Psoas muscle (tissue), 8 donors: ENCODE data around the gene ABRAXAS1. TPM values are rescaled to one million over a fixed set of nuclear protein-coding genes. Genes with fewer than 3 reads are reported as not detected.

Experiments
- ATAC-seq, 4 donors: fragments of 200-7000 bp; cut with Tn5 transposase; one replicate each; pipeline ENCODE4 v1.9.1; 2020; ENCODE audit warnings: moderate library complexity in 3 of 4, mild to moderate bottlenecking in 2 of 4
- DNase-seq, 2 donors: peaks; one replicate each; pipeline ENCODE4 v3.0.0-alpha.2; 2020
- H3K27ac ChIP-seq: fragments of 200-600 bp; one replicate; pipeline ENCODE4 v1.8.0; 2022
- H3K27me3 ChIP-seq, 3 donors: fragments of 200-600 bp in 1 of 3; one replicate each; pipeline versions ENCODE4 v1.6.1 to v1.8.0; 2013 to 2022; ENCODE audit warnings: low read length in 2 of 3, mild to moderate bottlenecking in 2 of 3, moderate library complexity in 1 of 3; ENCODE audit not compliant: insufficient read depth in 3 of 3
- H3K36me3 ChIP-seq, 2 donors: fragments of 200-600 bp in 1 of 2; one replicate each; pipeline versions ENCODE4 v1.6.1 to v1.8.0; 2013 to 2022; ENCODE audit warnings: low read depth in 1 of 2, mild to moderate bottlenecking in 1 of 2, moderate library complexity in 1 of 2; ENCODE audit not compliant: insufficient read depth in 1 of 2
- H3K4me1 ChIP-seq: fragments of 200-600 bp; one replicate; pipeline ENCODE4 v1.8.0; 2022
- H3K4me3 ChIP-seq: fragments of 200-600 bp; one replicate; pipeline ENCODE4 v1.8.0; 2022; ENCODE audit warnings: mild to moderate bottlenecking
- H3K9me3 ChIP-seq: fragments of 200-600 bp; one replicate; pipeline ENCODE4 v1.8.0; 2022
- CTCF ChIP-seq: fragments of 200-600 bp; IDR thresholded peaks from one replicate; pipeline ENCODE4 v1.8.0; 2022; ENCODE audit warnings: antibody characterized with exemption
- WGBS, 3 donors: extraction: QIAGEN DNeasy Blood & Tissue Kit; methylation state at CpG; one replicate each; pipeline versions ENCODE4 v1.1.6 to v1.1.7; 2013; 5-methylcytosine and 5-hydroxymethylcytosine counted together
- intact Hi-C, 2 donors: fragments of 100-400 bp; cut with DNase I; formaldehyde crosslinking; loops; one replicate each; pipeline versions ENCODE4 v1.11.0 to v1.14.2; 2022
- long read RNA-seq, 2 donors: library from polyadenylated mRNA; unstranded; transcript quantifications; one replicate each; pipeline ENCODE4 v2.0.0, GENCODE V29; 2021
- polyA plus RNA-seq, 3 donors: library from polyadenylated mRNA; stranded (reverse); fragments of 200-250 nt; gene quantifications; one replicate each; pipeline ENCODE4 v1.2.3, GENCODE V29; 2013
- total RNA-seq, 4 donors: library from RNA; stranded (reverse); fragmentation: NEBNext Ultra II Directional in 2 of 4; extraction: Animal tissue kit (Norgen Biotek cat#: 25700) in 2 of 4; gene quantifications; one replicate each; pipeline versions ENCODE4 v1.2.1 to v1.2.4, GENCODE V29; 2021 to 2023
- donor health status: healthy with polysubstance abuse.
- donor health status: DM: no; HTN: no; CAD: no; lungs with moderate emphysema.
- donor health status: Bipolar disorder and iron deficiency.
- donor health status: healthy.
- donor health status: DM: yes; HTN: yes; CAD: no.
- donor health status: DM: no; HTN: no; CAD: no.
- donor health status: DM: no; HTN: no; CAD: no.
- donor health status: DM: yes; HTN: yes; CAD: no.

Gene ABRAXAS1
- 10 to 100 TPM; 10.2 to 15.6 (median 13.3) TPM for total RNA-seq
- 1 to 10 TPM; 3.3 to 6.8 (median 6.5) TPM for polyA plus RNA-seq
- long read RNA-seq, donor 1, full-length matches to known transcripts, result 5 of 12 reads
- long read RNA-seq, donor 1, partial matches to known transcripts, result 0 of 12 reads
- long read RNA-seq, donor 1, other reads (novel, unspliced or antisense), result 7 of 12 reads
- long read RNA-seq, donor 2, full-length matches to known transcripts, result 23 of 41 reads
- long read RNA-seq, donor 2, partial matches to known transcripts, result 3 of 41 reads
- long read RNA-seq, donor 2, other reads (novel, unspliced or antisense), result 15 of 41 reads

GRCh38 chr4:83484500-83485461, at the start of gene ABRAXAS1:
Gene ABRAXAS1, minus strand, starts transcription at chr4:83485100. Its CDS starts 28 bp downstream, at chr4:83485072.
- DNase-seq (peak; percentile 95 to 96), ATAC-seq (peak; percentile 98 to 99 (median 99))
- Histone ChIP-seq H3K27ac (peak within 1 kb of the TSS; percentile 96), H3K36me3 (peaks cover 0 to 23% of the 10 kb centered on the region in 2 donors), H3K4me3 (peak within 1 kb of the TSS; percentile 86), H3K9me3 (no peaks in the 10 kb centered on the region), H3K4me1 (peaks cover 13% of the 10 kb centered on the region), H3K27me3 (no peaks in the 10 kb centered on the region)
- 0% methylated on average over 53 to 93 of the region's 93 CpGs for WGBS, 3 donors
- no peak for TF ChIP-seq CTCF
- intact Hi-C loops, result no loop called here

GRCh38 chr4:83527671-83528070, 42.8 kb upstream of the ABRAXAS1 start:
- Histone ChIP-seq H3K4me3 (no peak overlapping the region), H3K27me3 (no peaks in the 10 kb centered on the region), H3K36me3 (no peaks in the 10 kb centered on the region), H3K27ac (no peak overlapping the region), H3K9me3 (no peaks in the 10 kb centered on the region), H3K4me1 (no peaks in the 10 kb centered on the region)
- no peak for TF ChIP-seq CTCF
- intact Hi-C loops, result no loop called here
- DNase-seq, result no peak
- no peak for ATAC-seq
- WGBS, 3 donors, result 88 to 98% (median 88%) methylated on average over 2 of the region's 2 CpGs

- intact Hi-C loops, result no loop called here
Measured at GRCh38 chr4:83522239-83522638, 37.3 kb upstream of the ABRAXAS1 start.

More at GRCh38 chr4:83522239-83522638, 37.3 kb upstream of the ABRAXAS1 start:
- ATAC-seq (no peak), DNase-seq (no peak)
- Histone ChIP-seq H3K4me1 (no peaks in the 10 kb centered on the region), H3K36me3 (no peaks in the 10 kb centered on the region), H3K27ac (no peak overlapping the region), H3K9me3 (no peaks in the 10 kb centered on the region), H3K4me3 (no peak overlapping the region), H3K27me3 (no peaks in the 10 kb centered on the region)
- 65 to 71% (median 68%) methylated on average over 3 of the region's 3 CpGs for WGBS, 3 donors
- no peak for TF ChIP-seq CTCF
